ENCODE data around the gene IPO4.
"Not testable (repeated sequence)": the region's sequence is repeated elsewhere in the genome, so short reads cannot be mapped to it uniquely, and the experiment has no call there.

IPO4 gene

GRCh38 chr14:24216345-24216699, 27.7 kb upstream of the IPO4 start:
- DNase-seq: no peak

GRCh38 chr14:24215495-24216344, 27.1 kb upstream of the IPO4 start, which contains the start of gene MDP1:
MDP1 (minus strand) TSS chr14:24216066; CDS start chr14:24215955, 111 bp downstream.
- DNase-seq: peak; percentile 97

GRCh38 chr14:24213866-24214662, 25.4 kb upstream of the IPO4 start:
- no peak for DNase-seq

DNA sequence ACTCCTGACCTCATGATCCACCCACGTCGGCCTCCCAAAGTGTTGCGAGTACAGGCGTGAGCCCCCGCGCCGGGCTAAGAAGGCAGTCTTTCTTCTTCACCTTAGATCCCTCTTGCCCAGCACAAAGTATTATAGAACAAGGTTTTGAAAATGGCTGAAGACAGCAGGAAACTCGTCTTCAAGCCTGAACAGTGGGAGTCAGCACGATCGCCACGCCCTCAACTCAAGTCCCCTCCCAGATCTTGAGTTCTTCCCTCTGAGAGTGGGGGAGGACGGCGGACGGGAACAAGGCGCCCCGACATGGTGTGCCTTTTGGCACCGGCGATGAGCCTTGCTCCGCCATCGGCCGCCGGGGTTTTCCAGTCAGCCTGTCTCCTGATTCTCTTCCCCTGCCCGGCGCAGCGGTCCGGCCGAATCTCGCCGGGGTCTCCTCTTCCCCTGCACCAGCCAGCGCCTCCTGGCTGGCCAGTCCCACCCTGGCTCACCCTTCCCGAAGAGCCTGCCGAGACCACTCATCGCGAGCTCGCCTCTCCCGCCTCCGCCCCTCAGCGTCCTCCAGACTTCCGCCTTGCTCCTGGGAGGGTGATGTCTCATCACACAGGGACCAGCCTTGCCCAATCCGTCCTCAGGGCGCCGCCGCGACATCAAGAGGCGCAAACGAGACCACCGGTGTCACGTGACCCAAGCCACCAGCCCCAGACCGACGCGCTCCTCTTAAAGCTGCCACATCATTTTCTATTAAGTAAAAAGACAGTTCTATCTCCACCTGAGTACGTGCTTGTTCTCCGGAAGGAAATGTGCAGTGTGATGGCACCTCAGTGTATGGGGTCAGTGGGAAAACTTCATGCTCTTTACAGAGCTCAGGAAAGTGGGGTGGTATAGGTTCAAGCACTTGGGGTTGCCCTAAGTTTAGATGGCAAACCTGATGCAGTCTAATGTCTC, 24.6 kb upstream of the IPO4 start, which contains the start of gene CHMP4A:
Gene CHMP4A, minus strand, starts transcription at position 565 of the 942 bp plus-strand sequence. Its CDS starts 49 bp downstream, at position 516.
- peak; percentile 100 for DNase-seq

- DNase-seq: no peak
Measured at GRCh38 chr14:24211311-24211710, 22.7 kb upstream of the IPO4 start.

DNA sequence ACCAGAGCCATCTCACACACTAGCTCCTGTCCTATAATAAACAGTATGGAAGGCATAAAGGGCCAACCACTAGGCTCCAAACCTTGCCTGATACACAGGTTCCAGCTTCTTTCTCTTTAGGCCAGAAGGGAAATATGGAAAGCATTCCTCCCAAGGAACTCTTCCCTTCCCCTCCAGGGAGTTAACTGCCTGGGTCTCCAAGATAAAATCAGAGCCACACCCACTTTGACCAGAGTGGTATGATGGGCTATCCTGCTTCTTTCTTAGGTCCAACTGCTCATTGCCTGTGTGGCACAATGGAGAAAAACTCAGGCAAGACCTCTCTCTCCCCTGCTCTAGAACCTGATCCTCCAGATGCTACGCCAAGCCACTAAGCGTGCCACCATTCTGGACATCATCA, 19.0 kb upstream of the IPO4 start:
- no peak for DNase-seq

- no peak for DNase-seq
Measured at GRCh38 chr14:24207104-24207551, 18.5 kb upstream of the IPO4 start.

GRCh38 chr14:24206260-24207103, 17.9 kb upstream of the IPO4 start:
- no peak for DNase-seq

DNA sequence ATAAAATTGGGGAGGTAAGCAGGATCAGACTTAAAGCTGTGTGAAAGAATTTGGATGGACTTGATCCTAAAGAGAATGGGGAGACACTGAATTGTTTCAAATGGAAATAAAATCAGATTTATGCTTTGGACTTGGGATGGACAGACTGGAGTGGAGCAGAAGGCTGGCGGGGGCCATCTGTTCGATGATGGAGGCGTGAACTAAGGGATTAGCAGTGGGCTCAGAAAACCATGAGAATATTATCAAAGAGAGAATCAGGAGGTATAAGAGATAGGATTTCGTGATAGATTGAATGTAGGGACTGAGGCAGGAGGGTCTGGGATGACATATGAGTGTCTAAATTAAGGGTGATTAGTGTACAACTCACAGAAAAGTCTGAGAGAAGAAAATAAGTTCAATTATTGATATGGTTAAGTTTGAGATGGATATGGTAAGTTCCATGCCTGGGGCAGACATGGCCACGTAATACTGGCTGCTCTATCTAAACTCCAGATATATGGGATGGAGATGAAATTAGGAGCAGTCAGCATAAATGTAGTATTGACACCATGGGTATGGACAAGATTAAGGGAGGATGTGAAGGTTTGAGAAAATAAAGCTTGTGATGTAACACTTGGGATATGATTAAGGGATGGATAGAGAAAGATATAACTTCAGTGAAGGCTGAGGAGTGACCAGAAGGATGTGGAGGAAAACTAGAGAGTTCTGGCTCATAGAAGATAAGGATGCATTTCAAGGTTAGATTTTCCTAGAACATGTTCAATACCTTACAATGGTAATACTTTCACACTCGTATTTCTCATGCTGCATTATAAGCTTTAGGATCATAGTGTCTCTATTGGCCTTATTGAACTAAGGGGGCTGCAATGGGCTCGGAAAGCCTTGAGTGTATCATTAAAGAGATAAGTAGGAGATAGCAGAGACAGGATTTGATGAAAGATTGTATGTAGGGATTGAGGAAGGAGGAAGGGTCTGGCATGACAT, 15.8 kb upstream of the IPO4 start:
- DNase-seq: no peak

GRCh38 chr14:24203249-24203886, 14.8 kb upstream of the IPO4 start:
- DNase-seq: not testable (repeated sequence)

GRCh38 chr14:24202538-24202937, 13.9 kb upstream of the IPO4 start:
- DNase-seq: not testable (repeated sequence)

GRCh38 chr14:24198814-24199524, 10.4 kb upstream of the IPO4 start:
- no peak for DNase-seq

DNA sequence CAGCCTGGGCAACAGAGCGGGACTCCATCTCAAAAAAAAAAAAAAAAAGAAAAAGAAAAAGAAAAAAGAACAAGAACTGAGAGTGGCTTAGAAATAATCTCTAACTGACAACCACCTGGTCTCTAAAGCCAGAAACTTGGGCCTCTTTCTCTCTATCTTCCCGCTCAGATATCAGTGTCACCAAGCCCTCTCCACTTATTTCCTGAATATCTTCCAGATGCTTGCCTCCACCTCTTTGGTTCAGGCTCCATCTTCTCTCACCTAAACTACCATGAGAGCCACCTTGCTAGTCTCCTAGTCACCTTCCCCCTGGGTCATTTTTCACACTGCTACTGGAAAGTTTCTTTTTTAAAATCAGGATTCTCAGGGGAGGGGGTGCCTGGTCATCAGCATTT, 8.4 kb upstream of the IPO4 start:
- peak; percentile 51 for DNase-seq

GRCh38 chr14:24196071-24197055, 7.7 kb upstream of the IPO4 start:
- peak; percentile 61 for DNase-seq

GRCh38 chr14:24195186-24196070, 6.8 kb upstream of the IPO4 start, which contains the start of gene TM9SF1:
TM9SF1 (minus strand) TSS chr14:24195441; CDS start chr14:24195019, 422 bp downstream.
- peak; percentile 95 for DNase-seq

DNA sequence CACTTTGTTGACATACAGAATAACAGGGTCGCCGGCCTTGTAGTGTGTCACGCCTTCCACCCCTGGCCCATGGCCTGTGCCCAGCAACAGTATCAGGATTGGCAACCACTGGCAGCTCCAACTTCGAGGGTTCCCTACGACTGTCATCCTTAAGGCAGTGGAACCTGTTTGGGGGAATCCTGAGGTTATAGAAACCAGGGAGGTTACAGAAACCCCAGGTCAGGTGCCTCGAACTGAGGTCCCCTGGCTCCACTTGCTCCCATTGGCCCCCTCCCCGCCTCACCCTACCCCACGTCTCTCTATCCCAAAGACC, 6.2 kb upstream of the IPO4 start:
- DNase-seq: no peak

All from hematopoietic multipotent progenitor cell treated with erythropoietin and hydrocortisone succinate and interleukin-3 and kit ligand, for 4 days (in vitro differentiated cells).